ENCODE results near the gene AKAP8L. TPM values are rescaled to one million over a fixed set of nuclear protein-coding genes. Genes with fewer than 3 reads are reported as not detected.
"Not testable (repeated sequence)": the region's sequence is repeated elsewhere in the genome, so short reads cannot be mapped to it uniquely, and the experiment has no call there.

AKAP8L gene
- total RNA-seq, 2 experiments from 2014 or later: 96.3 to 98.2 TPM

GRCh38 chr19:15399234-15399515 is 19.6 kb downstream of the AKAP8L start:
- Mint-ChIP-seq H3K4me3 (no peak overlapping the region), H3K4me1 (peaks cover 2% of the 10 kb centered on the region), H3K27me3 (no peaks in the 10 kb centered on the region), H3K27ac (no peak overlapping the region), H3K36me3 (ENCODE audit: low read depth) (peaks cover 53% of the 10 kb centered on the region), H3K9me3 (no peaks in the 10 kb centered on the region)
- POLR2A ChIA-PET: interaction anchor here (0.8 kb wide), 1 partner anchor 20 kb away, joined by 3 read pairs; the partner anchor contains the start of gene AKAP8
- DNase-seq: no peak
- CTCF ChIA-PET: no interaction called here

GRCh38 chr19:15398501-15399233 is 20.1 kb downstream of the AKAP8L start:
- ChIA-PET CTCF (no interaction called here), POLR2A (interaction anchor here (0.8 to 2.1 kb wide), 2 partner anchors 19 to 20 kb away, joined by 3 to 4 read pairs; partner anchors contain the start of genes AKAP8 and AKAP8L)
- Mint-ChIP-seq H3K27me3 (no peaks in the 10 kb centered on the region), H3K4me3 (no peak overlapping the region), H3K4me1 (peaks cover 1% of the 10 kb centered on the region), H3K27ac (no peak overlapping the region), H3K36me3 (ENCODE audit: low read depth) (peaks cover 57% of the 10 kb centered on the region), H3K9me3 (no peaks in the 10 kb centered on the region)
- no peak for DNase-seq

GRCh38 chr19:15397782-15398181 is 21.0 kb downstream of the AKAP8L start:
- peaks cover 59% of the 10 kb centered on the region for H3K36me3 Mint-ChIP-seq (ENCODE audit: low read depth)
- no peak for DNase-seq
- H3K27ac Mint-ChIP-seq: no peak overlapping the region
- CTCF ChIA-PET: no interaction called here
- H3K4me3 Mint-ChIP-seq: no peak overlapping the region
- no peaks in the 10 kb centered on the region for H3K27me3 Mint-ChIP-seq
- H3K9me3 Mint-ChIP-seq: no peaks in the 10 kb centered on the region
- H3K4me1 Mint-ChIP-seq: peaks cover 1% of the 10 kb centered on the region
- POLR2A ChIA-PET: interaction anchor here (2.1 kb wide), 1 partner anchor 21 kb away, joined by 4 read pairs; the partner anchor contains the start of gene AKAP8L

GRCh38 chr19:15397236-15397635 is 21.6 kb downstream of the AKAP8L start:
- peaks cover 1% of the 10 kb centered on the region for H3K4me1 Mint-ChIP-seq
- no peak overlapping the region for H3K4me3 Mint-ChIP-seq
- H3K27me3 Mint-ChIP-seq: no peaks in the 10 kb centered on the region
- H3K36me3 Mint-ChIP-seq (ENCODE audit: low read depth): peaks cover 57% of the 10 kb centered on the region
- H3K27ac Mint-ChIP-seq: peak overlapping the region; percentile 21
- DNase-seq: no peak
- ChIA-PET CTCF (no interaction called here), POLR2A (interaction anchor here (1.1 to 2.1 kb wide), 2 partner anchors 18 to 22 kb away, joined by 3 to 4 read pairs; partner anchors contain the start of genes AKAP8 and AKAP8L)
- H3K9me3 Mint-ChIP-seq: no peaks in the 10 kb centered on the region

GRCh38 chr19:15396436-15396835 is 22.4 kb downstream of the AKAP8L start:
- ChIA-PET CTCF (no interaction called here), POLR2A (interaction anchor here (1.1 kb wide), 1 partner anchor 17 kb away, joined by 3 read pairs; the partner anchor contains the start of gene AKAP8)
- H3K4me1 Mint-ChIP-seq: peaks cover 1% of the 10 kb centered on the region
- DNase-seq: no peak
- H3K27me3 Mint-ChIP-seq: no peaks in the 10 kb centered on the region
- H3K36me3 Mint-ChIP-seq (ENCODE audit: low read depth): peaks cover 57% of the 10 kb centered on the region
- H3K4me3 Mint-ChIP-seq: no peak overlapping the region
- peak overlapping the region; percentile 23 for H3K27ac Mint-ChIP-seq
- H3K9me3 Mint-ChIP-seq: no peaks in the 10 kb centered on the region

- H3K4me3 Mint-ChIP-seq, DNase-seq, H3K9me3 Mint-ChIP-seq, H3K27ac Mint-ChIP-seq, H3K27me3 Mint-ChIP-seq, H3K4me1 Mint-ChIP-seq: not testable (repeated sequence)
- CTCF ChIA-PET: interaction anchor here (0.6 to 1.3 kb wide), 2 partner anchors 15 to 183 kb away, joined by 3 to 5 read pairs; partner anchors contain the start of gene AKAP8
- POLR2A ChIA-PET: interaction anchor here (0.9 kb wide), 1 partner anchor 12 kb away, joined by 3 read pairs; no protein-coding TSS in a partner anchor
- H3K36me3 Mint-ChIP-seq (ENCODE audit: low read depth): peaks cover 58% of the 10 kb centered on the region
Measured at GRCh38 chr19:15395251-15395650, 23.5 kb downstream of the AKAP8L start.

- no peak for DNase-seq
- Mint-ChIP-seq H3K4me3 (no peak overlapping the region), H3K36me3 (ENCODE audit: low read depth) (peaks cover 57% of the 10 kb centered on the region), H3K4me1 (peaks cover 1% of the 10 kb centered on the region), H3K27me3 (no peaks in the 10 kb centered on the region), H3K9me3 (no peaks in the 10 kb centered on the region), H3K27ac (no peak overlapping the region)
- POLR2A ChIA-PET: interaction anchor here (0.9 kb wide), 1 partner anchor 12 kb away, joined by 3 read pairs; no protein-coding TSS in a partner anchor
- CTCF ChIA-PET: interaction anchor here (0.6 to 1.3 kb wide), 2 partner anchors 14 to 183 kb away, joined by 3 to 5 read pairs; partner anchors contain the start of gene AKAP8
Measured at GRCh38 chr19:15394426-15394825, 24.4 kb downstream of the AKAP8L start.

GRCh38 chr19:15393963-15394362 is 24.8 kb downstream of the AKAP8L start:
- H3K36me3 Mint-ChIP-seq (ENCODE audit: low read depth): peaks cover 57% of the 10 kb centered on the region
- H3K9me3 Mint-ChIP-seq: no peaks in the 10 kb centered on the region
- DNase-seq: no peak
- H3K27ac Mint-ChIP-seq: no peak overlapping the region
- peaks cover 1% of the 10 kb centered on the region for H3K4me1 Mint-ChIP-seq
- ChIA-PET CTCF (interaction anchor here (1.3 kb wide), 1 partner anchor 14 kb away, joined by 5 read pairs; the partner anchor contains the start of gene AKAP8), POLR2A (no interaction called here)
- H3K27me3 Mint-ChIP-seq: no peaks in the 10 kb centered on the region
- H3K4me3 Mint-ChIP-seq: no peak overlapping the region

- Mint-ChIP-seq H3K4me3 (no peak overlapping the region), H3K36me3 (ENCODE audit: low read depth) (peaks cover 40% of the 10 kb centered on the region), H3K4me1 (no peaks in the 10 kb centered on the region), H3K27ac (no peak overlapping the region), H3K27me3 (no peaks in the 10 kb centered on the region), H3K9me3 (no peaks in the 10 kb centered on the region)
- CTCF ChIA-PET: interaction anchor here (1.2 kb wide), 1 partner anchor 13 kb away, joined by 4 read pairs; no protein-coding TSS in a partner anchor
- POLR2A ChIA-PET: no interaction called here
- DNase-seq: no peak
Measured at GRCh38 chr19:15390814-15391213, 28.0 kb downstream of the AKAP8L start.

GRCh38 chr19:15381864-15382263 is 36.9 kb downstream of the AKAP8L start:
- no peak for DNase-seq
- Mint-ChIP-seq H3K4me1 (peaks cover 27% of the 10 kb centered on the region), H3K27me3 (no peaks in the 10 kb centered on the region), H3K9me3 (no peaks in the 10 kb centered on the region), H3K36me3 (ENCODE audit: low read depth) (peaks cover 20% of the 10 kb centered on the region), H3K4me3 (no peak overlapping the region), H3K27ac (no peak overlapping the region)
- ChIA-PET POLR2A (no interaction called here), CTCF (no interaction called here)

GRCh38 chr19:15381429-15381828 is 37.4 kb downstream of the AKAP8L start:
- H3K9me3 Mint-ChIP-seq: no peaks in the 10 kb centered on the region
- H3K27ac Mint-ChIP-seq: no peak overlapping the region
- no peak for DNase-seq
- POLR2A ChIA-PET: no interaction called here
- H3K4me3 Mint-ChIP-seq: peak overlapping the region; percentile 87
- CTCF ChIA-PET: no interaction called here
- no peaks in the 10 kb centered on the region for H3K27me3 Mint-ChIP-seq
- H3K4me1 Mint-ChIP-seq: peaks cover 31% of the 10 kb centered on the region
- peaks cover 19% of the 10 kb centered on the region for H3K36me3 Mint-ChIP-seq (ENCODE audit: low read depth)

- Mint-ChIP-seq H3K27me3 (no peaks in the 10 kb centered on the region), H3K4me3 (peak overlapping the region; percentile 87), H3K4me1 (peaks cover 33% of the 10 kb centered on the region), H3K27ac (peak overlapping the region; percentile 99), H3K9me3 (no peaks in the 10 kb centered on the region), H3K36me3 (ENCODE audit: low read depth) (peaks cover 19% of the 10 kb centered on the region)
- ChIA-PET POLR2A (interaction anchor here (0.6 to 6.8 kb wide), 27 partner anchors 9 to 255 kb away, joined by 3 to 108 read pairs (median 5); partner anchors contain the start of genes AKAP8L, BRD4 and RASAL3), CTCF (interaction anchor here (1.1 to 6.5 kb wide), 8 partner anchors 14 to 180 kb away, joined by 3 to 49 read pairs (median 5); partner anchors contain the start of gene AKAP8L)
- DNase-seq: no peak
Measured at GRCh38 chr19:15379999-15380647, 38.7 kb downstream of the AKAP8L start.
